ENCODE results near the gene AQP12B. TPM values are rescaled to one million over a fixed set of nuclear protein-coding genes. Genes with fewer than 3 reads are reported as not detected.
"Not testable (repeated sequence)": the region's sequence is repeated elsewhere in the genome, so short reads cannot be mapped to it uniquely, and the experiment has no call there.

The AQP12B gene
- total RNA-seq, 2 donors from 2014 or later = 0.19 TPM; not detected in 1

- intact Hi-C loops (cut with DNase I) = loop anchor here (5.0 to 10.0 kb wide), 2 partner anchors 172 to 190 kb away; no protein-coding TSS in a partner anchor
These were observed 22.0 kb upstream of the AQP12B start for GRCh38 chr2:240704651-240705050.

GRCh38 chr2:240703417-240704341, 21.0 kb upstream of the AQP12B start:
- DNase-seq (ENCODE audit: low spot score) = peak; percentile 64
- intact Hi-C loops (cut with DNase I) = loop anchor here (5.0 to 10.0 kb wide), 2 partner anchors 171 to 189 kb away; no protein-coding TSS in a partner anchor

More at GRCh38 chr2:240704651-240705050, 22.0 kb upstream of the AQP12B start:
- no peak for DNase-seq (ENCODE audit: low spot score)

- intact Hi-C loops (cut with DNase I) = loop anchor here (5.0 to 10.0 kb wide), 2 partner anchors 170 to 188 kb away; no protein-coding TSS in a partner anchor
- peak; percentile 57 for DNase-seq (ENCODE audit: low spot score)
These were observed 19.9 kb upstream of the AQP12B start for GRCh38 chr2:240702640-240703011.

GRCh38 chr2:240701736-240702639, 19.3 kb upstream of the AQP12B start:
- intact Hi-C loops (cut with DNase I) = loop anchor here (5.0 to 10.0 kb wide), 2 partner anchors 170 to 187 kb away; no protein-coding TSS in a partner anchor
- DNase-seq (ENCODE audit: low spot score) = peak; percentile 60

- DNase-seq (ENCODE audit: low spot score) = peak; percentile 79
- intact Hi-C loops (cut with DNase I) = loop anchor here (5.0 to 10.0 kb wide), 2 partner anchors 169 to 186 kb away; no protein-coding TSS in a partner anchor
These were observed 18.5 kb upstream of the AQP12B start for GRCh38 chr2:240701091-240701735.

GRCh38 chr2:240700616-240701015, 17.9 kb upstream of the AQP12B start:
- DNase-seq (ENCODE audit: low spot score) = peak; percentile 66
- intact Hi-C loops (cut with DNase I) = loop anchor here (5.0 to 10.0 kb wide), 2 partner anchors 168 to 186 kb away; no protein-coding TSS in a partner anchor

- intact Hi-C loops (cut with DNase I) = loop anchor here (5.0 to 10.0 kb wide), 2 partner anchors 168 to 185 kb away; no protein-coding TSS in a partner anchor
- not testable (repeated sequence) for DNase-seq (ENCODE audit: low spot score)
These were observed 17.1 kb upstream of the AQP12B start for GRCh38 chr2:240699835-240700234.

GRCh38 chr2:240698852-240699561, 16.3 kb upstream of the AQP12B start:
- intact Hi-C loops (cut with DNase I) = not testable (repeated sequence)
- DNase-seq (ENCODE audit: low spot score) = peak; percentile 68

- DNase-seq (ENCODE audit: low spot score); intact Hi-C loops (cut with DNase I): not testable (repeated sequence)
These were observed 13.8 kb upstream of the AQP12B start for GRCh38 chr2:240696469-240696868.

- DNase-seq (ENCODE audit: low spot score); intact Hi-C loops (cut with DNase I): not testable (repeated sequence)
These were observed 12.9 kb upstream of the AQP12B start for GRCh38 chr2:240695593-240695992.

GRCh38 chr2:240694304-240694703, 11.6 kb upstream of the AQP12B start:
- DNase-seq (ENCODE audit: low spot score); intact Hi-C loops (cut with DNase I): not testable (repeated sequence)

- DNase-seq (ENCODE audit: low spot score); intact Hi-C loops (cut with DNase I): not testable (repeated sequence)
These were observed 10.2 kb upstream of the AQP12B start for GRCh38 chr2:240692583-240693561.

GRCh38 chr2:240691631-240692420, 9.1 kb upstream of the AQP12B start, which contains the start of gene AQP12A:
Gene AQP12A (plus strand): TSS chr2:240691866. CDS start chr2:240691914, 48 bp downstream.
- peak; percentile 60 for DNase-seq (ENCODE audit: low spot score)

GRCh38 chr2:240691075-240691427, 8.4 kb upstream of the AQP12B start:
- DNase-seq (ENCODE audit: low spot score); intact Hi-C loops (cut with DNase I): not testable (repeated sequence)

More at GRCh38 chr2:240691631-240692420, 9.1 kb upstream of the AQP12B start, which contains the start of gene AQP12A:
- intact Hi-C loops (cut with DNase I) = not testable (repeated sequence)

GRCh38 chr2:240690421-240691074, 7.9 kb upstream of the AQP12B start:
- DNase-seq (ENCODE audit: low spot score); intact Hi-C loops (cut with DNase I): not testable (repeated sequence)
